Gastroesophageal sphincter (tissue), 3 donors: ENCODE results near the gene NEK9.
"Not testable (repeated sequence)": the region's sequence is repeated elsewhere in the genome, so short reads cannot be mapped to it uniquely, and the experiment has no call there.

Experiments used
- CTCF ChIP-seq, 4 experiments: fragments of 200-600 bp in 2 of 4; fragments of 450-650 bp in 2 of 4; sonication (generic) in 1 of 4; IDR thresholded peaks; one replicate each; pipeline ENCODE4 v1.5.1; 2017 to 2019; ENCODE audit warnings: antibody characterized with exemption in 4 of 4, mild to moderate bottlenecking in 2 of 4, moderate library complexity in 2 of 4
- POLR2AphosphoS5 ChIP-seq: sonication (generic); formaldehyde crosslinking; IDR thresholded peaks from one replicate; pipeline ENCODE4 v1.6.1; 2017; ENCODE audit warnings: antibody characterized with exemption

- TF ChIP-seq CTCF (IDR thresholded peaks at IDR 0.05); POLR2AphosphoS5: not testable (repeated sequence)
Observed at GRCh38 chr14:75150637-75151036, 23.8 kb upstream of the NEK9 start.
